HEK293T (cell line): ENCODE results near the gene CCM2.

Experiments
- CTCF ChIA-PET: fragments of 350-600 bp; formaldehyde crosslinking; extraction: SDS; loops from one replicate; lab custom pipeline; 2021; ENCODE audit warnings: antibody characterized with exemption, inconsistent platforms; lab: Yijun Ruan, JAX
- POLR2A ChIA-PET: fragments of 350-600 bp; formaldehyde crosslinking; extraction: SDS; loops from one replicate; lab custom pipeline; 2020; ENCODE audit warnings: antibody characterized with exemption, inconsistent platforms; lab: Yijun Ruan, JAX
- DNase-seq: peaks from one replicate; pipeline ENCODE4 v3.0.0; 2012; ENCODE audit warnings: mixed read lengths; ENCODE audit errors: extremely low spot score
- ARNT ChIP-seq: fragments of 450-650 bp; IDR thresholded peaks from 2 replicates; pipeline ENCODE4 v1.6.1; 2017; ENCODE audit warnings: mild to moderate bottlenecking
- BHLHE40 ChIP-seq: fragments of 450-650 bp; IDR thresholded peaks from 2 replicates; pipeline ENCODE4 v1.6.1; 2016; ENCODE audit warnings: mild to moderate bottlenecking, moderate library complexity, borderline replicate concordance
- CTBP1 ChIP-seq: fragments of 450-650 bp; IDR thresholded peaks from 2 replicates; pipeline ENCODE4 v1.6.1; 2016; ENCODE audit warnings: borderline replicate concordance
- ELF4 ChIP-seq: fragments of 450-650 bp; IDR thresholded peaks from 2 replicates; pipeline ENCODE4 v1.6.1; 2017; ENCODE audit warnings: antibody characterized with exemption
- FOXA1 ChIP-seq: fragments of 450-650 bp; IDR thresholded peaks from 2 replicates; pipeline ENCODE4 v1.6.1; 2016; ENCODE audit warnings: mild to moderate bottlenecking
- FOXK2 ChIP-seq: fragments of 450-650 bp; IDR thresholded peaks from 2 replicates; pipeline ENCODE4 v1.6.1; 2016; ENCODE audit warnings: mild to moderate bottlenecking
- FOXM1 ChIP-seq: fragments of 450-650 bp; IDR thresholded peaks from 2 replicates; pipeline ENCODE4 v1.6.1; 2017; ENCODE audit warnings: mild to moderate bottlenecking, borderline replicate concordance
- HDGF ChIP-seq: fragments of 450-650 bp; IDR thresholded peaks from 2 replicates; pipeline ENCODE4 v1.6.1; 2017; ENCODE audit warnings: antibody characterized with exemption, borderline replicate concordance
- L3MBTL2 ChIP-seq: fragments of 450-650 bp; conservative IDR thresholded peaks from 2 replicates; pipeline ENCODE4 v1.6.1; 2016; ENCODE audit warnings: mild to moderate bottlenecking
- LEF1 ChIP-seq: fragments of 450-650 bp; IDR thresholded peaks from 2 replicates; pipeline ENCODE4 v1.6.1; 2017; ENCODE audit warnings: mild to moderate bottlenecking, borderline replicate concordance
- NFRKB ChIP-seq: fragments of 450-650 bp; IDR thresholded peaks from 2 replicates; pipeline ENCODE4 v1.6.1; 2016; ENCODE audit warnings: mild to moderate bottlenecking, moderate library complexity
- SP1 ChIP-seq: fragments of 450-650 bp; IDR thresholded peaks from 2 replicates; pipeline ENCODE4 v1.6.1; 2017
- TARDBP ChIP-seq: fragments of 450-650 bp; IDR thresholded peaks from 2 replicates; pipeline ENCODE4 v1.6.1; 2016
- ZNF384 ChIP-seq: fragments of 450-650 bp; IDR thresholded peaks from 2 replicates; pipeline ENCODE4 v1.6.1; 2016
- TF ChIP-seq, protein P1 (sequence below): fragments of 450-650 bp; IDR thresholded peaks from 2 replicates; pipeline ENCODE4 v1.6.1; 2016

The CCM2 gene

DNA sequence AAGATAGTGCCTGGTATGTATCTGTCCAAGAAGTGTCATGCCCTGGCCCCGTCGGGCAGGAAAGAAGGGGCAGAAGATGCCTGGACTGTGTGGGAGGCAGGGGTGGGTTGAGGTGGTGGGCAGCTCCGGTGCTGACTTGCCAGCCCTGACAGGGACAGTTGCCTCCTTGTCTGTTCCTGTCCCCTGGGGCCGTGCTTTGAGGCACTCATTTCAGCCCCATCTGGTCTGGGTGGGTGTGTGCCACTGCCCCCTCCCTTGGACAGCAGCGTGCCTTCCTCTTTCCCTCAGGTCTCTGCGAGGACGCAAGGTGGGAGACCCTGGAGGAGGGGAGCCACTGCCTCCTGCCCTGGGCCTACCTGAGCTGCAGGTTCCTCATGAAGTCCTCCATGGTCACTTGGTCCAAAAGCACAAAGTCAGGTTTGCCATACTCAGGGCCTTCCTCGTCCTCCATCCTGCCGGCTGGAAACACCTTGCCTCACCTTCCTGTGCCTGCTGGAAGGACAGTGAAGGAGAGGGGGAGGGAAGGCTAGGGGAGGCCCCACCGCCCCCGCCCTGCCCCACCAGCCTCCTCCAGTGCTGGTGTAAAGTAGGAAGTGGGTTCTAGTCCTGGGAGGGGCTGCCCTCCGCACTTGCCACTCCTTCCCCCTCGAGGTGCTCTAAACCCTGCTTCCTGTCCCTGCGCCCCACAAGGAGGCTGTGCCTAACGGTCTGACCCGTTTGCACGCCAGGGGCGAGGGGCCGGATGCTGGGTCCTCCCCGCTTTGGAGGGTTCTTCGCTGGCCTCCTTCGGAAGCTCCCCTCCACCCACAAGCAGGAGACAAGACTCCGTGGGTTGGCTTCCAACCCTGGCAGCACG is 21.3 kb upstream of the CCM2 start, which contains the start of gene MYO1G:
Gene MYO1G (minus strand): TSS at position 505 of the 856 bp plus-strand sequence. CDS start 54 bp downstream, at position 451.
- TF ChIP-seq, protein P1, sequence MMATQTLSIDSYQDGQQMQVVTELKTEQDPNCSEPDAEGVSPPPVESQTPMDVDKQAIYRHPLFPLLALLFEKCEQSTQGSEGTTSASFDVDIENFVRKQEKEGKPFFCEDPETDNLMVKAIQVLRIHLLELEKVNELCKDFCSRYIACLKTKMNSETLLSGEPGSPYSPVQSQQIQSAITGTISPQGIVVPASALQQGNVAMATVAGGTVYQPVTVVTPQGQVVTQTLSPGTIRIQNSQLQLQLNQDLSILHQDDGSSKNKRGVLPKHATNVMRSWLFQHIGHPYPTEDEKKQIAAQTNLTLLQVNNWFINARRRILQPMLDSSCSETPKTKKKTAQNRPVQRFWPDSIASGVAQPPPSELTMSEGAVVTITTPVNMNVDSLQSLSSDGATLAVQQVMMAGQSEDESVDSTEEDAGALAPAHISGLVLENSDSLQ, result no peak
- TF ChIP-seq ARNT (no peak), FOXA1 (no peak), L3MBTL2 (no peak), ELF4 (no peak), LEF1 (no peak), NFRKB (no peak), ZNF384 (no peak), CTBP1 (no peak), FOXM1 (no peak), TARDBP (no peak), SP1 (no peak), HDGF (no peak), FOXK2 (no peak)
- ChIA-PET POLR2A (no interaction called here), CTCF (no interaction called here)
- DNase-seq, result no peak

DNA sequence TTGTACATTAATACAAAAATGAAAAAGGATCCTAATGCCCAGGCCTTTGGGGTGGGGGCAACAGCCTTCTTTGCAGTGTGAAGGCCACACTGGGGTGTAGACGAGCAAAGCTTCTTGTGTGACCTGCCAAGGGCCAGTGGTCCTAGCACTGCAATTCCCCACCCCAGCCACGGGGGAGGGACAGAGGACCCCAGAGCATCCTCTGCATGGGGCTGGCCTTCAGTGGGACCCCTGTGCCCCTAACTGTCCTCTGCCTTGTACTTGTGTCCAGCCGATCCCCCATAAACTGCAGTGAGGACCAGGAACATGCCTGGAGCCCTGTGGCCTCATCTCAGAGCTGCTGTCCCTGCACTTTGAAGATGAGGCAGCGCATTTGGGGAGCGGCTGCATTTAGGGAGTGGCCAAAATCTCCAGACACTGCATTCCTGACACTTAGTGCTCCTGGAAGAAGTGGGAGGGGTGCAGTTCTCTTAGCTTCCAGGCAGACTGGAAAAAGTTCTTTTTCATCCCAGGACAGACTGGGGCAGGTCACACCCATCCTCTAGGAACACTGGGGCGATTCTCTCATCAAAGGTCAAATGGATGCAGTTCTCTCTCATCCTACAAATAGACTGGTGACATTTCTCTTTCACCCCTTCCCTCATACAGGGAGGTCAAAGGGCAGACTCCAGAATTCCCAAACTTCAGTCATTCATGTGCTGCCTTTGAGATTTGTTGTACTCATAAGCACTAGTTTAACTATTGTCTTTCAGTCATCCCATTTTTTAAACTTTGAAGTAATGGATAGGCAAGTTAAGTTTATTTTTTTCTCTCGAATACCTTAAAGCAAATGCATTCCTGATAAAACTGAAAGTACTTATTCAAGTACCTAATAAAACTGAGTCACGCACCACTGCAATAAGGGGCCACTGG is 20.3 kb upstream of the CCM2 start:
- CTCF ChIA-PET, result no interaction called here

DNA sequence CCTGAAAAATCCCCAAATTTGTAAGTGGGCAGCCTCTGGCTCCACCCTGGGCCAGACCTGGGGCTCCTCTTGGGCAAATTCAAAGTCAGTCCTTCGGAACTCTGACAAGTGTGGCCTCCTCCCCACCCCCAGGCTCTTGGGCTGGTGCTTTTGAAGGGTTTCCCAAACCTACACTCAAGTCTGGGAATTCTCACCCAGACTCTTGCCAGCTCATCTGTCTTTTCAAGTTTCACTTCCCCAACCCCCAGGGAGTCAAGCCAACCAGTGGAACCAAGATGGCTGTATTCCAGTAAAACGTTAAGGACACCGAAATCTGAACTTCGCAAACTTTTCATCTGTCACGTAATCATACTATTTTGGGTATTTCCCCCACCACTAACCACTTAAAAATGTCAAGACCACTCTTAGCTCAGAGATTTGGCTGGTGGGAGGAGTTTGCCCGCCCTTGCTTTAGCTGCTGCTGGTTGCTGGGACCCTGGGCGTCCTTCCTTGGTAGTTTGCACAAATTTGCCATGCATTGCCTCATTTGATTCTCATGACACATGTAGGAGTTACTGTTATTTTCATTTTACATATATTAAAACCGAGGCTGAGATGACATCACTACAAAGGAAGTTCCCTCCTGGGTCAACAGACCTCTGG is 19.5 kb upstream of the CCM2 start:
- ChIA-PET CTCF (no interaction called here), POLR2A (interaction anchor here (1.4 to 3.6 kb wide), 2 partner anchors 8 to 21 kb away, joined by 3 to 12 read pairs; no protein-coding TSS in a partner anchor)
- no peak for DNase-seq
- TF ChIP-seq ELF4 (no peak), FOXK2 (no peak), ARNT (no peak), FOXA1 (no peak), BHLHE40 (no peak), SP1 (no peak)

More for the DNA sequence above, 20.3 kb upstream of the CCM2 start:
- POLR2A ChIA-PET, result interaction anchor here (1.4 kb wide), 1 partner anchor 9 kb away, joined by 3 read pairs; no protein-coding TSS in a partner anchor
- TF ChIP-seq HDGF, result no peak
- no peak for TF ChIP-seq L3MBTL2
- TF ChIP-seq, protein P1, result no peak
- TF ChIP-seq FOXM1, result no peak
- no peak for TF ChIP-seq NFRKB
- no peak for TF ChIP-seq ZNF384
- TF ChIP-seq FOXA1, result no peak
- TF ChIP-seq CTBP1, result no peak
- no peak for TF ChIP-seq ELF4
- no peak for DNase-seq

DNA sequence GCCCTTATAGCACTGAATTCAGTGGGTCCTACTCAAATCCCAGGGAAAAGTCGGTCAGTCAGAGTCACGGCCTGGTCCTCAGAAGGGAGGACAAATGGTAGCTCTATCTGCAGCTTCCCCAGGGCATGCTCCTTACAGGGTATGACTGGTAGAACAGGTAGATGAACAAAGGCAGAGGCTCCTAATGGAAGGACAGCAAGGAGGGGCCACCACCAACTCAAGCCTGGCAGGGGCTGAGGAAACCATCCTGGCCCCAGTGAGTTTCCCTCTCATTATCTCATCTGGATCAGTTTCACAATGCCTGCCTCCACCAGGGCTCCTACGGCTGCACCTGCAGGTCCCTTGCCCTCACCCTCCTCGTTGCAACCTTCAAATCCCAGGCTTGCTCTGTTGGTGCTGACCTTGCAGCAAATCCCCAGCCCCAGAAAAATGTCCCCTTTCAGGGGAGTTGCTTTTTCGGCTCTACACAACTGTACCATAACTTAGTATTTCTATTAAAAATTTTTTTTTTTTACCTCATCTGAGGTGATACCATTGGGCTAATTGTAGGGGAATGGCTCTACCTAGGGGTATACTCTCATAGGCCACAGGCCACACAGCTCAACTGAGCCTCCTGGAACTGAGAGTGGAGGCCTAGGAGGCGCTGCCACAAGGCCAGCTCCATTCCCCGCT is 18.8 kb upstream of the CCM2 start:
- no peak for DNase-seq
- TF ChIP-seq, protein P1, result no peak
- CTCF ChIA-PET, result interaction anchor here (3.2 kb wide), 1 partner anchor 8 kb away, joined by 18 read pairs; no protein-coding TSS in a partner anchor
- POLR2A ChIA-PET, result interaction anchor here (0.8 to 6.2 kb wide), 4 partner anchors 8 to 130 kb away, joined by 3 to 71 read pairs (median 8); partner anchors contain the start of gene TBRG4

DNA sequence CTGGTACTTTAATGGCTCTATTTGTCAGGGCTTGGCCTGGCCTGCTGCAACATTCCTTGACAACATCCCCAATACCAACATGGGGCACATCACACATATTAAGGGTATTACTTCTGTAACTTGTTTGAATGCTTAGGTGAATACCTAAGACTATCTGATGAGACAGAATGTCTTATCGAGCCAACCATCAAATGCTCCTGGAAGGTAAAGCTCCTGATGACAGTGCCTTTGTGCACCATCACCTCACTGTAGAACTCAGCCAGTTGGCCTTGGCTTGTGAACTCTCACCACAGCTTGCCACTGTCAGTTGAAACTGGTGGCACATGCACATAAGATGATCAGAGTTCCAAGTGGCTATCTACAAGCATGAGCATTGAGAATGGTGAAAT is 17.5 kb upstream of the CCM2 start:
- DNase-seq, result no peak
- ChIA-PET CTCF (interaction anchor here (3.2 kb wide), 1 partner anchor 9 kb away, joined by 18 read pairs; no protein-coding TSS in a partner anchor), POLR2A (interaction anchor here (0.7 to 6.2 kb wide), 9 partner anchors 9 to 404 kb away, joined by 3 to 71 read pairs (median 4); partner anchors contain the start of genes PURB and TBRG4)
- TF ChIP-seq FOXM1 (no peak), NFRKB (no peak), L3MBTL2 (no peak), ARNT (no peak), SP1 (no peak), ELF4 (no peak), BHLHE40 (no peak)
